Measurements from ENCODE around the gene METTL3.
"Not testable (repeated sequence)": the region's sequence is repeated elsewhere in the genome, so short reads cannot be mapped to it uniquely, and the experiment has no call there.

Gene METTL3

GRCh38 chr14:21510735-21511657 lies at the start of gene METTL3:
Gene METTL3, minus strand, starts transcription at chr14:21511340. Its CDS starts 117 bp downstream, at chr14:21511223.
- peak; percentile 66 to 88 (median 76) for DNase-seq

- DNase-seq: no peak
Measured at GRCh38 chr14:21558703-21559170, 47.6 kb upstream of the METTL3 start.

- DNase-seq: peak; percentile 15 to 55 (median 48)
Measured at GRCh38 chr14:21557084-21557901, 46.2 kb upstream of the METTL3 start.

GRCh38 chr14:21556378-21557083 lies 45.4 kb upstream of the METTL3 start:
- no peak for DNase-seq

GRCh38 chr14:21553266-21553665 lies 42.1 kb upstream of the METTL3 start:
- no peak for DNase-seq

GRCh38 chr14:21544588-21544987 lies 33.4 kb upstream of the METTL3 start:
- not testable (repeated sequence) for DNase-seq

GRCh38 chr14:21543963-21544362 lies 32.8 kb upstream of the METTL3 start:
- no peak for DNase-seq

- DNase-seq: no peak
Measured at GRCh38 chr14:21543521-21543960, 32.4 kb upstream of the METTL3 start.

GRCh38 chr14:21541413-21542074 lies 30.4 kb upstream of the METTL3 start:
- no peak for DNase-seq

GRCh38 chr14:21539189-21539940 lies 28.2 kb upstream of the METTL3 start:
- no peak for DNase-seq

GRCh38 chr14:21537090-21537424 lies 25.9 kb upstream of the METTL3 start:
- no peak for DNase-seq

- DNase-seq: no peak
Measured at GRCh38 chr14:21536418-21537089, 25.4 kb upstream of the METTL3 start.

GRCh38 chr14:21535545-21536417 lies 24.6 kb upstream of the METTL3 start:
- no peak for DNase-seq

GRCh38 chr14:21534576-21534975 lies 23.4 kb upstream of the METTL3 start:
- DNase-seq: no peak

GRCh38 chr14:21533294-21533693 lies 22.2 kb upstream of the METTL3 start:
- DNase-seq: no peak

- DNase-seq: no peak
Measured at GRCh38 chr14:21529515-21529914, 18.4 kb upstream of the METTL3 start.

GRCh38 chr14:21528381-21529348 lies 17.5 kb upstream of the METTL3 start:
- DNase-seq: no peak

- no peak for DNase-seq
Measured at GRCh38 chr14:21527318-21527679, 16.2 kb upstream of the METTL3 start.

Measured in activated naive CD4-positive, alpha-beta T cell (primary cell).